BLaER1 treated with 17β-estradiol and CSF1 and Interleukin-3, amounts not matched to agents 10 nM and 100 nM (cell line): ENCODE results near the gene SQSTM1.
A peak's percentile ranks its signal among the peaks of the same experiment; 100 is the strongest.

Experiments
- H3K27ac ChIP-seq, 11 experiments: shearing (Covaris generic); formaldehyde crosslinking; 2 replicates each; pipeline ENCODE4 v1.8.1; 2022
- H3K27me3 ChIP-seq, 11 experiments: shearing (Covaris generic); formaldehyde crosslinking; 2 replicates each; pipeline ENCODE4 v1.8.1; 2022
- H3K36me3 ChIP-seq, 11 experiments: shearing (Covaris generic); formaldehyde crosslinking; 2 replicates each; pipeline ENCODE4 v1.8.1; 2022
- H3K4me1 ChIP-seq, 10 experiments: shearing (Covaris generic); formaldehyde crosslinking; 2 replicates each; pipeline ENCODE4 v1.8.1; 2022
- H3K4me2 ChIP-seq, 11 experiments: shearing (Covaris generic); formaldehyde crosslinking; 2 replicates each; pipeline ENCODE4 v1.8.1; 2022
- H3K4me3 ChIP-seq, 10 experiments: shearing (Covaris generic); formaldehyde crosslinking; 2 replicates each; pipeline ENCODE4 v1.8.1; 2022
- H3K9ac ChIP-seq, 11 experiments: shearing (Covaris generic); formaldehyde crosslinking; 2 replicates each; pipeline ENCODE4 v1.8.1; 2022
- H3K9me3 ChIP-seq, 11 experiments: shearing (Covaris generic); formaldehyde crosslinking; replicated peaks in 1 of 11; 2 replicates each; pipeline ENCODE4 v1.8.1; 2022
- H4K20me1 ChIP-seq, 11 experiments: shearing (Covaris generic); formaldehyde crosslinking; 2 replicates each; pipeline ENCODE4 v1.8.1; 2022
- Cebpa-rat ChIP-seq, 11 experiments: shearing (Covaris generic); IDR thresholded peaks; 2 replicates each; pipeline ENCODE4 v1.8.1; 2022

SQSTM1 gene

DNA sequence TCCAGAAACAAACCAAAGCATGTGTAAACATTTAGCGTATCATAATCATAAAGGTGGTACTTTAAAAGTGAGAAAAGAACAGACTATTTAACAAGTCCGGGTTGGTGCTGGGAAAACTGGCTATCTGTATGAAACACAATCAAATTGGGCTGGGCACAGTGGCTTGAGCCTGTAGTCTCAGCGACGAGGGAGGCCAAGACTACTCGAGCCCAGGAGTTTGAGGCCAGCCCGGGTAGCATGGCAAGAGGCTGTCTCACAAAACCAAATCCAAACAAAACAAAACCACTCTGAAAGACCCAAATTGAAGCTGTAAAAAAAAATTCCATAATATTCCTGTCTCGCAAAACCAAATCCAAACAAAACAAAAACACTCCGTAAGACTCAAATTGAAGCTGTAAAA lies 33.7 kb downstream of the SQSTM1 start:
- Histone ChIP-seq H3K4me1 (peaks cover 18 to 36% (median 26%) of the 10 kb centered on the region in 10 experiments), H3K36me3 (peaks cover 27 to 41% (median 34%) of the 10 kb centered on the region in 11 experiments), H3K4me3 (no peak overlapping the region), H3K9me3 (no peaks in the 10 kb centered on the region), H3K27me3 (no peaks in the 10 kb centered on the region), H3K9ac (no peak overlapping the region), H3K4me2 (no peak overlapping the region), H3K27ac (no peak overlapping the region), H4K20me1 (peaks cover 0 to 6% (median 0%) of the 10 kb centered on the region in 11 experiments; a peak in 5 of 22 replicates)
- TF ChIP-seq Cebpa-rat (IDR thresholded peaks at IDR 0.05), result no peak

DNA sequence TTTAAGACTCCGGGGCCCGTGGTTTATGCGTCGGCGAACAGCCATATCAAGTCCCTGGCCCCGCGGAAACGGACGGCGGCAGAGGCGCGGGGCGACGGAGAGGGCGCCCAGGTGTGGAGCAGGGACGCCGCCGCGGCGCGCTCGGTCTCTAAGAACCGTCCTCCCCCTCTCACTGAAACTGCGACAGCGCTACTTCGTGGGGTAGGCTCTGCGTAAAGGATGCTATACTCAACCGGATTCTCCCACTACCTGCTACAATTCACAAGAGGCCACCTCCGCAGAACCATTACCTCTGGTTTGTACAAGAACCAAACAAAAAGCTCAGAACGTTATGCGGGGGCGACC lies 37.5 kb downstream of the SQSTM1 start:
- Histone ChIP-seq H3K9ac (peak overlapping the region; percentile 78 to 90 (median 84)), H3K4me3 (peak overlapping the region; percentile 74 to 94 (median 81)), H3K4me2 (peak overlapping the region; percentile 82 to 98 (median 93)), H3K27me3 (no peaks in the 10 kb centered on the region), H3K36me3 (peaks cover 13 to 22% (median 17%) of the 10 kb centered on the region in 11 experiments), H3K4me1 (peaks cover 21 to 36% (median 27%) of the 10 kb centered on the region in 10 experiments), H3K9me3 (peaks cover 0 to 16% (median 12%) of the 10 kb centered on the region in 11 experiments; a peak in 18 of 22 replicates), H4K20me1 (peaks cover 0 to 10% (median 0%) of the 10 kb centered on the region in 11 experiments; a peak in 2 of 22 replicates), H3K27ac (peak overlapping the region in 10 of 11 experiments; percentile 4 to 83 (median 69); a peak in 16 of 22 replicates)
- TF ChIP-seq Cebpa-rat (IDR thresholded peaks at IDR 0.05), result no peak

DNA sequence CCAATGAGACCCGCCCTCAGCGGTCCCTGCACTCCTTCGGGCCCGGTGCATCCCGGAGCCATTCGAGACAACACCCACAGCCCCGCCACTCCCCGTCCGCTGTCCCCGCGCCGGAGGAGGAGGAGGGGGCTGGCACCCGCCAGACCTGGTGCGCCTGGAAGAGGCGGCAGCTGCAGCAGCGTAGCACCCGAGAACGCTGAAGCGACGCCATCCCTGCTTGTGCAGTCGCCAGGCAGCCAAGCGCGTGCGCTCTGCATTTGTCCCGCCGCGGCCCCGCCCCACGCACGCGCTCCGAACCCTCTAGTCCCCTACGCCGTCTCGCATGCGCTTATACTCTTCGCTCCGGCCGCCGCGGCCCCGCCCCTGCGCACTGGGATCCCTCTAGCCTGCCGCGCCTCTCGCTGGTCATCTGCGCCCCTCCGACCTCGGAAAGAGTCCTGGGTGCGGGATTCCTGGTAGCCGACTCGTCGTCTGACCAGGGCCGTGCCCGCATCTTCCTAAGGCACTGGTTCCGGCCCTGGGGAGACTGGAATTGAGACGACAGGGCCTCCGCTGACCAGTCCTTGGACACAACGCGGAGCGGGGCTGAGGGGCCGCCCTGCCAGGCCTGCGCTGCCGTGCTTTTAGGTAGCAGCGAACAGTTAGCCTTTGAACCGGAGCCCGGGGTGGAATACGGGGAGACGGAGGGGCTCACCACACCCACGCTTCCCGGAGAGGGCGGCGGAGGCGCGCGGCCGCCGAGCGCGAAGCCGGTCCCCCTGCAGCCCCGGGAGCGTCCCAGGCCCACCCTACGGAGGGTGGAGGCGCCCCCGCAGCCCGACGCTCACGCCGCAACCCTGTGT lies 38.1 kb downstream of the SQSTM1 start, which contains the start of gene MRNIP:
Gene MRNIP, minus strand, starts transcription at position 232 of the 842 bp plus-strand sequence. Its CDS starts 21 bp downstream, at position 211.
- no peaks in the 10 kb centered on the region for H3K27me3 ChIP-seq
- peak within 1 kb of the TSS; percentile 82 to 98 (median 93) for H3K4me2 ChIP-seq
- H3K9me3 ChIP-seq, result peaks cover 0 to 20% (median 13%) of the 10 kb centered on the region in 11 experiments; a peak in 18 of 22 replicates
- peaks cover 0 to 13% (median 0%) of the 10 kb centered on the region in 11 experiments; a peak in 1 of 22 replicates for H4K20me1 ChIP-seq
- H3K27ac ChIP-seq, result peak within 1 kb of the TSS; percentile 63 to 83 (median 72)
- H3K36me3 ChIP-seq, result peaks cover 19 to 27% (median 23%) of the 10 kb centered on the region in 11 experiments
- peaks cover 17 to 34% (median 26%) of the 10 kb centered on the region in 10 experiments for H3K4me1 ChIP-seq
- no peak for TF ChIP-seq Cebpa-rat (IDR thresholded peaks at IDR 0.05)
- H3K4me3 ChIP-seq, result peak within 1 kb of the TSS; percentile 74 to 94 (median 81)
- H3K9ac ChIP-seq, result peak within 1 kb of the TSS; percentile 78 to 90 (median 84)

DNA sequence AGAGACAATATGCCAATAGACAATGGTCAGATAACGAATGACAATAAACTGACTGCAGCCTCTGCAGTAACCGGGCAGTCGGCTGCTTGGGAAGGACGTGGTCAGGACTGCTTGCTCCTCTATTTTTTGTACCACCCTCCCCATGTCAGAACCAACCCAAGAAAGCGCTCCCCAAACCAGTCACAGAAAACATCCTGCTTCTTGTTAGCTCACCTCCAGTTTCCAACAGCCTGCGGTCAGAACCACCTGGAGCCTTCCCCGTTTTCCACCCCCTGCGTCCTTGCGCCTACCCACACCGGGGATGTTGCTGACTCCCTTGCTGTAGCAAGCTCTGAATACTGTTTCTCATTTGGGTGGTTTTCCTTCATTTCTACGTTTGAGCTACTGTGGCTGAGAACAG lies 39.6 kb downstream of the SQSTM1 start:
- Histone ChIP-seq H3K9ac (peak overlapping the region in 2 of 11 experiments; percentile 9 to 90; a peak in 1 of 22 replicates), H3K27me3 (no peaks in the 10 kb centered on the region), H3K36me3 (peaks cover 32 to 40% (median 36%) of the 10 kb centered on the region in 11 experiments), H3K27ac (no peak overlapping the region), H3K4me1 (peaks cover 17 to 30% (median 22%) of the 10 kb centered on the region in 10 experiments), H3K9me3 (peaks cover 0 to 21% (median 13%) of the 10 kb centered on the region in 11 experiments; a peak in 18 of 22 replicates), H3K4me3 (no peak overlapping the region), H4K20me1 (peaks cover 0 to 13% (median 0%) of the 10 kb centered on the region in 11 experiments; a peak in 1 of 22 replicates), H3K4me2 (peak overlapping the region in 6 of 11 experiments; percentile 4 to 95 (median 92); a peak in 6 of 22 replicates)
- TF ChIP-seq Cebpa-rat (IDR thresholded peaks at IDR 0.05), result no peak

DNA sequence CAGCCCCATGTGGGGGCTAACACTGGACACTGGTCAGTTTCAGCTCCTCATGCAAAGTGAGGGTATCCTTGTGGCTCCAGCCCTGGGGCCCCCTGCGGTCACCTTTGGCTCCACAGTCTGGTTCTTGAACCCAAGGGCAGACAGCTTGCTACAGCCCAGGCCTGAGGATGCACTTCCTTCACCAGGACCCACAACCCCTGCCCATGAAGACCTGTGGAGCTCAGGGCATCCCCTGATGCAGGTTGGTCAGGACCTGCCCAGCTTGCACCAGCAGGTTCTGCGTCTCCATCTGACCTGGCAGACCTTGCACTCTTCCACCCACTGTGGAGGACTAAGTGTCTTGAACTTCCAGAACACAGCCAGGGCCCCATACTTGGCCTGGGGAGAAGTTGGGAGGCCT lies 41.6 kb downstream of the SQSTM1 start:
- H3K27ac ChIP-seq, result no peak overlapping the region
- peaks cover 0 to 21% (median 0%) of the 10 kb centered on the region in 11 experiments; a peak in 4 of 22 replicates for H4K20me1 ChIP-seq
- TF ChIP-seq Cebpa-rat (IDR thresholded peaks at IDR 0.05), result no peak
- H3K4me2 ChIP-seq, result no peak overlapping the region
- H3K9me3 ChIP-seq, result peaks cover 0 to 21% (median 13%) of the 10 kb centered on the region in 11 experiments; a peak in 18 of 22 replicates
- no peak overlapping the region for H3K4me3 ChIP-seq
- peaks cover 41 to 57% (median 52%) of the 10 kb centered on the region in 11 experiments for H3K36me3 ChIP-seq
- H3K27me3 ChIP-seq, result no peaks in the 10 kb centered on the region
- H3K9ac ChIP-seq, result no peak overlapping the region
- peaks cover 20 to 40% (median 31%) of the 10 kb centered on the region in 10 experiments for H3K4me1 ChIP-seq

GRCh38 chr5:179862891-179863290 lies 42.2 kb downstream of the SQSTM1 start:
- H3K9me3 ChIP-seq, result peaks cover 0 to 21% (median 13%) of the 10 kb centered on the region in 11 experiments; a peak in 18 of 22 replicates
- no peak overlapping the region for H3K27ac ChIP-seq
- H3K4me1 ChIP-seq, result peaks cover 20 to 41% (median 33%) of the 10 kb centered on the region in 10 experiments
- H3K4me2 ChIP-seq, result no peak overlapping the region
- peaks cover 41 to 63% (median 57%) of the 10 kb centered on the region in 11 experiments for H3K36me3 ChIP-seq
- no peaks in the 10 kb centered on the region for H3K27me3 ChIP-seq
- H3K9ac ChIP-seq, result no peak overlapping the region
- TF ChIP-seq Cebpa-rat (IDR thresholded peaks at IDR 0.05), result no peak
- H3K4me3 ChIP-seq, result no peak overlapping the region
- H4K20me1 ChIP-seq, result peaks cover 0 to 27% (median 4%) of the 10 kb centered on the region in 11 experiments; a peak in 5 of 22 replicates

DNA sequence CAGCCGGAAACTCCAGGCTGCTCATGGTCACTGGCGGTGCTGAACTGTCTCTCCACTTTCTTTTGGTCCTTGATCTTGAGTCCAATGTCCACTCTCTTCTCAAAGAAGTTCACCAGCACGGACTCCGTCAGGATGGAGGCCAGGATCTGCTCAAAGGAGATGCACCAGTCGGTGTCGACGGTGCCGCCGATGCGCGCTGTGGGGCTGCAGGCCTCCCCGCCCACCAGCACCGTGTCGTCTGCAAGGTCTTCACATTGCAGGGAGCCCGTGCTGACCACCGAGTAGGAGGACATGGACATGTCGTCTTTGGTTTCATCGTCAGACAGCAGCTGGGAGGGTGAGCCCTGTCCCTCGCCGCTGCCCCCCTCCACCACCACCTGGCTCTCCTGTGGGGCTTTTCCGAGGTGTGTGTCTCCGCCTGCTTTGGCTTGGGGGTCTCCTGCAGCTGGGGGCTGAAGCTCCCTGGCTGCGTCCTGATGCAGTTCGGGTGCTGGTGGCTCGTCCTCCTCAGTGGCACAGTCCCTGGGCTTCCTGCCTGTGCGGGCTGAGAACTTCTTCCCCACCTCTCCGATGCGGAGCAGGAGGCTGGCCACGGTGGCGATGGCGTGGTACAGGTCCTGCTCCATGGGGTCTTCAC lies 42.9 kb downstream of the SQSTM1 start:
- no peak for TF ChIP-seq Cebpa-rat (IDR thresholded peaks at IDR 0.05)
- H3K9me3 ChIP-seq, result peaks cover 0 to 21% (median 13%) of the 10 kb centered on the region in 11 experiments; a peak in 18 of 22 replicates
- H3K4me2 ChIP-seq, result no peak overlapping the region
- H3K27ac ChIP-seq, result no peak overlapping the region
- no peaks in the 10 kb centered on the region for H3K27me3 ChIP-seq
- H3K9ac ChIP-seq, result no peak overlapping the region
- H3K4me3 ChIP-seq, result no peak overlapping the region
- H3K4me1 ChIP-seq, result peaks cover 27 to 46% (median 40%) of the 10 kb centered on the region in 10 experiments
- H3K36me3 ChIP-seq, result peaks cover 44 to 70% (median 64%) of the 10 kb centered on the region in 11 experiments
- peaks cover 0 to 31% (median 4%) of the 10 kb centered on the region in 11 experiments; a peak in 6 of 22 replicates for H4K20me1 ChIP-seq

DNA sequence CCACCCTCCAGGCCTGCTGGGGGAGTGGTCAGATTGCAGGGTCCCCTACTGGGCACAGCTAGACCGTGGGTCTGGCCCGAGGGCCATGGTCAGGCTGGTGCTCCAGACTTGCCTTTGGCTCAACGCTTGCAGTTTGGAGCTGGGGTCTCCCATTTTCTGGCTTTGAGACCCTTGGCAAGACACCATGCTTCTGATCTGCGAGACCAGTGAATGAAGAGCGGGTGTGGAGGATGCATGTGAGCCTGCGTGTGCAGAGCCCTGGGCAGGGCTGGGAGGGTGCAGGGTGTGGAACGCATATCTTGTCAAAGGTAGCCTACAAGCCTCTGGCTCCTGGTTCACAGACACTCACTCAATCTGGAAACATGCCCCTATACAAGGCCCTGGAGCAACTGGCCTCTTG lies 44.0 kb downstream of the SQSTM1 start:
- no peak for TF ChIP-seq Cebpa-rat (IDR thresholded peaks at IDR 0.05)
- Histone ChIP-seq H4K20me1 (peaks cover 0 to 42% (median 5%) of the 10 kb centered on the region in 11 experiments; a peak in 9 of 22 replicates), H3K9me3 (peaks cover 0 to 21% (median 13%) of the 10 kb centered on the region in 11 experiments; a peak in 18 of 22 replicates), H3K4me3 (no peak overlapping the region), H3K4me2 (no peak overlapping the region), H3K9ac (no peak overlapping the region), H3K4me1 (peaks cover 29 to 52% (median 44%) of the 10 kb centered on the region in 10 experiments), H3K27me3 (no peaks in the 10 kb centered on the region), H3K27ac (no peak overlapping the region), H3K36me3 (peaks cover 56 to 81% (median 75%) of the 10 kb centered on the region in 11 experiments)
